GM18858 (cell line): ENCODE measurements around the gene IQCK.
"Not testable (repeated sequence)": the region's sequence is repeated elsewhere in the genome, so short reads cannot be mapped to it uniquely, and the experiment has no call there.

Experiments used
- ATAC-seq: cut with Tn5 transposase; IDR thresholded peaks from one replicate; pipeline ENCODE4 v1.9.1; 2021; ENCODE audit not compliant: unreplicated experiment

Gene IQCK

DNA sequence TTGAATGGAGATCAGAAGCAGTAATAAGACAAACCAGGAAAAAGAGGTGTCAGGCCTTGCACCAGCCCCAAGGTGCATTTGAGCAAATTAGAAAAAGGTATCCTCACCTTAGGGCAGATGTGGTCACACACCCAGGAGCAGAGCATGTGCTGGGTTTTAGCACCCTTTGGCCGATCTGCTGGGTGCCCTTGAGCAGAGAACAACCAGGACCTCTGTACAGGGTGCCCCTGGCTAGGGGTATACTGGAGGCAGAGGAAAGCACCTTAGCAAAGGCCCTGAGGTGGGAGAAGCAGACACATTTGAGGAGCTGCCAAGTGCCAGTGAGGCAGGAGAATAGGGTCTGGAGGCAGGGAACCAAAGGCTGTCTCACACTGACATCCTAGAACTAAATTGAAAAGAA lies 67.0 kb downstream of the IQCK start:
- no peak for ATAC-seq

DNA sequence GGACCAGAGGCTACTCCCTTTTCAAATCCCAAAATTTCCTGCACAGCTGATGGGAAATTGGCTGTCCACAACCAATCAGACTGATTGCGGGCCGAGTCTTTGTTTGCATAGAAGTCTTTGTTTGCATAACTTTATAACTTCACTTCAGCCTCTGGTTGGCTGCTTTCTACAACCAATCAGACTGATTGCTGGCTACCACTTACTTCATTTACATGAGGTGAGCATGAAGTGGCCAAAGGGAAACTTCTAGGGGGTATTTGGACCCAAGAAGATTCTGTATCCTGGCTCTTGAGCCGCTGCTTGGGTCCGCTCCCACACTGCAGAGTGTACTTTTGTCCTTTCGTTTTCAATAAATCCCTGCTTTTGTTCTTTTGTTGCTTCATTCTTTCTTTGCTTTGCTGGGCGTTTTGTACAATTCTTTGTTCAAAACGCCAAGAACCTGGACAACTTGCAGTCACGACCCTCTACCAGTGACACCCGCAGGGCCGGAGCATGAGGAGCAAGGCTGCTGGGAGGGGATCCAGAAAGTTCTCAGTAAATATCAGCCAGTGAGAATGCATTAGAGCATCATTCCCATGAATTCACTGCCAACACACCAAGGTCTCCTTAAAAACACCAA lies 67.5 kb downstream of the IQCK start:
- no peak for ATAC-seq

DNA sequence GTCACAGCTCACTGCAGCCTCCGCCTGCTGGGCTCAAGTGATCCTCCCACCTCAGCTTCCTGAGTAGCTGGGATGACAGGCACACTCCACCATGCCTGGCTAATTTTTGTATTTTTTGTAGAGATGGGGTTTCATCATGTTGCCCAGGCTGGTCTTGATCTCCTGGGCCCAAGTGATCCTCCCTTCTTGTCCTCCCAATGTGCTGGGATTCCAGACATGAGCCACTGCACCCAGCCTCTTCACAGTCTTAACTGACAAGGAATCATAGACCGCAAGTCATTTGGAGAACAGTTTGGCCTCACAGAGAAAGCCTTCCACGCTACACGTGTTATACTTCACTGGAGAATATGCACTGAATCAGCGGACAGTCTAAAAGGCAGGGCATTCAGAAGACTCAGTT lies 83.3 kb downstream of the IQCK start:
- ATAC-seq = not testable (repeated sequence)

DNA sequence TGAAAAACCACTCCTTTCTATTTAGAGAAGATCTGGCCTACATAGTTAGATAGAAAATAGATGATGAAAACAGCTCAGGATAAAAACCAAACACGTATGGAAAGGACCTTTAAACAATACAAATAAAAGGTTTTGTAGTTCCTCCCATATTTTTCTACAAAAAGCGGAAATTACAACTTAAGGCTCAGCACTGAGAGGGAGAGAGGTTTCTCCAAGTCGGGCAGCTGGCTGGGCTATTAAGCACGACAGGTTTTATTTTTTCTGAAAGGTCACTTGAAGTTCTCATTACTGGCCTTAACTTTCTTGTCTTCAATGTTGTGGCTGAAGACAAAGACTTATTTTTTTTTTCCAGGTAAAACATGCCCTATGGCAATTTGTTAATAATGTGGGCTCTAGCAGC lies 83.8 kb downstream of the IQCK start:
- ATAC-seq = not testable (repeated sequence)

DNA sequence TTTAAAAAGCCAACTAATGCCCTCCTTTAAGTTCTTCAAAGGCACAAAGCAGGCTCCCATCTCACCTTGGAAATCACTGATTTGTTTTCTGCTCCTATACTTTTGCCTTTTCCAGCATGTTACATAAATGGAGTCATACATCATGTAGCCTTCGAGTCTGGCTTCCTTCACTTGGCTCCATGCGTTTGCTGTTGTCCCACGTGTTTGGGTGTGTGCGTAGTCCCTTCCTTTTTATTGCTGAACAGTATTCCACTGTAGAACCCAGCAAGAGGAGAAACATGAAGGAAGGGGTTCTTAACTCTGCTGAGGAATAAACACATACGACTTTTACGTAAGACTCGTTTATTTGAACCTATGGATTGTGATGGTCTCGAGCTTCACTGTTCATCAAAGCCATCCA lies 84.5 kb downstream of the IQCK start:
- no peak for ATAC-seq

DNA sequence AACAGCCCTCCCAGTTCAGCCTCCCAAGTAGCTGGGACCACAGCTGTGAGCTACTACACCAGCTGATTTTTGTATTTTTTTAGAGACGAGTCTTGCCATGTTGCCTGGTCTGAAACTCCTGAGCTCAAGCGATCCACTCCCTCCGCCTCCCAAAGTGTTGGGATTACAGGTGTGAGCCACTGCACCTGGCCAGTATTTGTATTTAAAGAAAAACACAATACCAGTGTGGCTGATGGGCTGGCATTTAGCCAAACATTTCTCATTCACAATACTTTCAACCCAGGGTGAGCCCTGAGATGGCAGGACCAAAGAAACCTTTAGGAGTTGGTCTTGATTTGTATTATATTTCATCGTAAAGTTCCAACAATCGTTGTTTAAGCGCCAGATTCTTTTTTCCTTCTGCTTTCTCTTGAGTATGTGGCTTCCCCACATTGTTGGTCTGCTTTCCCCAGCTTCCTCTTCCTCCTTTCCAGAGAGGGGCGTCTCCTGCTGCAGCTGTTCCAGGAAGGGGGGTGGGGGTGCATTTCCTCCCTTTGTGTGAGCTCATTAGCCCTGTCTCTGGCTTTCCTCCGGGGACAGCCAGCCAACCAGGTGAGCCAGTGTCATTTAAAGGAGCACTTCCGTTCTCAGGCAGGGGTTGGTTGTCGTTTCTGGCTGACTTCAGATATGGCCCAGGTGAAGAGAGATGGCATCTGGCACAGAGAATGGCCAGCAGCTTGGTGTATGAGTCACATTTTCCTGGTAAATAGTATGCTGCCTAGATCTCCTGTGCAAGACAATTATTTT lies 86.7 kb downstream of the IQCK start:
- no peak for ATAC-seq

DNA sequence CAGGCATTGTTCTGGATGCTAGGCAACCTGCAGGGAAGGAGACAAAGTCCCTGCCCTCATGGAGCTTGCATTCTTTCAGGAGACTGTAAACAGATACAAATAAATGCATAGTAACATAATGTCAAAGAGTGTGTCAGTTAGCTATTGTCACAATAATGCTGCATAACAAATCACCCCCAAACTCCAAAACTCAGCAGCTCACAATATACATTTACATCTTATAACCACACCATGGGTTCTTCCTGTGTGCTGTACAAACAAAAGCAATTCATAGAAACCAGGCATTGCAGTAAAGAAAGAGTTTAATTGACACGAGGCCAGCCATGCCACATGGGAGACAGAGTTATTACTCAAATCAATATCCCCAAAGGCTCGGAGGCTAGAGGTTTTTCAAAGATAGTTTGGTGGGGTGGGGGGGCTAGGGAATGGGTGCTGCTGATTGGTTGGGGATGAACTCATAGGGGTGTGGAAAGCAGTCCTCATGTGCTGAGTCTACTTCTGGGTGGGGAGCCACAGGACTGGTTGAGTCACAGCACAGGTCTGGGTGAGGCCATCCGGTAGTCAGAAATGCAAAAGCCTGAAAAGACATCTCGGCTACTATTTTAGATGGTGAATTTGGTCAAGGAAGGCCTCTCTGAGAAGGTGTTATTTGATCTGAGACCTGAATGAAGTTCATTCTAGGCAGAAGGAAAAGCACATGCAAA lies 87.5 kb downstream of the IQCK start:
- no peak for ATAC-seq

DNA sequence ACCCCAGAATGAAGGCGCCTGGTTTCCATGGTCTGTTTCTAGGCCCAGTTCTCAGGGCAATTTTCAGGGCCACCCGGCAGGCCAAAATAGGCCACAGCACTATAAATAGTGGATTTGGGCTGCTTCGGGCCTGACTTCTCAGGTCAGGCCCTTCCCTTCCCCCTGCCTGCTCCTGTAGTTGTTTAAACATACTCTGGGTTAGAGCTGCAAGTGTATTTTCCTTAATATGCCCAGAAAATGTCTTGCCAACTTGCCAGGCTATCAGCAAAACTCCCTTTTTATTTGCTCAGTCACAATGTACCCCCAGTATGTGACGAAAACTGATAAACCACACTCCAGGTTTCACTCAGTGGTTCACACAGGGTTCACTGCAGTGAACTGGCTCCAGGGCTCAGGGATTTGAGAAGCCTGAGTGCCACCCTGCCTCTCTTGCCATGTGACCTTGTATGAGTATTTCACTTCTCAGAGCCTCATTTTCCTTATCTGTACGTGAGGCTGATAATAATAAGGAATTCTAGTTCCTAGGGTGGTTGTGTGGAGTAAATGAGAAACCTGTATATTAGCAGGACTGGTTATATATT lies 90.1 kb downstream of the IQCK start:
- no peak for ATAC-seq

DNA sequence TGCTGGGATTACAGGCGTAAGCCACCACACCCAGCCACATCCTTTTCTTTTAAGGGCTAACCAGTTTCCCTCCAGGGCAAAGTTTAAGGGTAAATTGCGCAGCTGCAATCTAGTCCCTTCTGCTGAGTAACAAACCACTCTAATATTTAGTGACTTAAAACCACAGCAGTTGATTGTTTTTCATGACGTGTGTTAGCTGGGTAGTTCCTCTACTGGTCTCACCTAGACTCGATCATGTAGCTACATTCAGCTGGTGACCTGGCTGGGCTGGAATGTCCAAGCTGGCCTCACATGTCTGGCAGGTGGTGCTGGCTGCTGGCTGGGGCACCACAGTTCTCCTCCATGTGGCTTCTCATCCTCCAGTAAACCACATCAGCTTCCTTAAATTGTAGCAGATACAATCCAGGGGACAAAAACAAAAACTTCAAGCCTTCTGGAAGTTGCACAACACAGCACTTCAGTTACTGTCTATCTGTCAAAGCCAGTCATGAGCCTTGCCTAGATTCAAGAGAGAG lies 91.1 kb downstream of the IQCK start:
- no peak for ATAC-seq

DNA sequence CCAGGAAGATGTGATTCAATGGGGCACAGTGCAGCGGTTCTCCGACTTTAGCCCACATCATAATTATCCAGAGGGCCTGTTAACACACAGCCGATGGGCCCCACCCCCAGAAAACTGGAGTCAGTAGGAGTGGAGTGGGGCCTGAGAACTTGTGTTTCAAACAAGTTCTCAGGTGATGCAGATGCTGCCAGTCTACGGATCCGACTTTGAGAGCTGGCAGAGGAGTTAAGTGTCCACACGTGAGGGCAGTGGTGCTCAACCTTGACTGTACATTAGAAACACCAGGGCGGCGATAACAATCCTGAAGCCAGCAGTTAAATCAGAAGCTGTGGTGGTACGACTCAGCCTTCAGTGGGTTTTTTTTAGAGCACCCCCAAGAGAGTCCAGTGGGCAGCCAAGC lies 91.6 kb downstream of the IQCK start:
- no peak for ATAC-seq

DNA sequence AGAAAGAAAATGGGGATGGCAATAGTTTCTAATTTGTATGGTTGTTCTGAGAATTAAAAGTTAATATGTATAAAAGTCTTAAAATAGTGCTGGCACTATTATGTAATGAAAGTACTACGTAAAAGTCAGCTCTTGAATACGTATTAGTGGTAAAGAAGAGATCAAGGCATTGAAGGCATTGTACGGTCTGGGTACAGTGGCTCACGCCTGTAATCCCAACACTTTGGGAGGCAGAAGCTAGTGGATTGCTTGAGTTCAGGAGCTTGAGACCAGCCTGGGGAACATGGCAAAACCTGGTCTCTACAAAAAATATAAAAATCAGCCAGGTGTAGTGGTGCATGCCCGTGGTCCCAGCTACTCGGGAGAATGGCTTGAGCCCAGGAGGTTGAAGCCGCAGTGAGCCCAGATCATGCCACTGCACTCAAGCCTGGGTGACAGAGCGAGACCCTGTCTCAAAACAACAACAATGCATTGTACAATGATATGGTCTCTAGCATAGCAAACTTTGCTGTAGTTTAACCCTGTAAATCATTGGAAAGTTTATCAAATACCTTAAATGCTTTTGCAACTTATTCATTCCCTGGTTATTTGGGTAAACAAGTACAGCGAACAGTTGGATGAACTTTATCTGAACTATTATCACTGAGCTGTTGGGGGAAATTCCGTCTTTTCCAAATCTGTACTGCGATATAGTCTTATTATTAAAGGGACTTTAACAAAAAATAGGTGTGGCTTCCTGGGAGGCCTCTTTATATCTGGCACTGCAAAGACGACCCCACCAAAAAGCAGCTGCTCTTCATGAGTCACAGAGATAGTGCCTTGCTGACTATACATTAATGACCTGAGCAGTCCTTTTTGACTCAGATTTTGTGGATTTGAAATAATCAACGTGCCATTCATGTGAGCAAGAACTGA lies 93.0 kb downstream of the IQCK start:
- ATAC-seq = no peak

DNA sequence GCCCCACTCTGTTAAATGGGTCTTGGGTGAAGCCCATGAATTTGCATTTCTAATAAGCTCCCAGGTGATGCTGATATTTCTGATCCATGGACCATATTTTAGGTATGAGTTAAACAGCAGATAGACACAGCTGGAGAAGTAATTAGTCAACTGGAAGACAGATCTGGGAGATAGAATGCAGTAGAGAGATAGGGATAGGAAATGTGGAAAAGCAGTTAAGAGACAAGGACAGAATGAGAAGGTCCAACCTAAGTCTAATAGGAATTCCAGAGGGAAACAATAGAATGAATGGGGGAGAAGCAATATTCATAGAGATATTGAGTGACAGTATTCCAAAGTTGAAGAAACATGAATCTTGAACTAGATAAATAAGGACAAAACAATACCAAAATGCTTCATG lies 94.9 kb downstream of the IQCK start:
- ATAC-seq = no peak

DNA sequence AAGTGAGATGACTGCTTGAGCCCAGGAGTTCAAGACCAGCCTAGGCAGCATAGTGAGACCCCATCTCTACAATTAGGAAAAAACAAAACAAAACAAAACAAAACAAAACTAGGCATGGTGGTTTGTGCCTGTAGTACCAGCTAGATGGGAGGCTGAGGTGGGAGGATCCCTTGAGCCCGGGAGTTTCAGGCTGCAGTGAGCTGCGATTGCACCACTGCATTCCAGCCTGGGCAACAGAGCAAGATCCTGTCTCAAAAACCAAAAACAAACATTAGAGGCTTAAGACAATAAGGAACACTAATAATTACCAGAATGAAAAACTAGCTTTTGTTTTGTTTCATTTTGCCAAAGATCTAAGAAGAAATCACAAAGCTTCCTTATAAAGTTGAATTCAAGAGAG lies 97.3 kb downstream of the IQCK start:
- ATAC-seq = no peak

DNA sequence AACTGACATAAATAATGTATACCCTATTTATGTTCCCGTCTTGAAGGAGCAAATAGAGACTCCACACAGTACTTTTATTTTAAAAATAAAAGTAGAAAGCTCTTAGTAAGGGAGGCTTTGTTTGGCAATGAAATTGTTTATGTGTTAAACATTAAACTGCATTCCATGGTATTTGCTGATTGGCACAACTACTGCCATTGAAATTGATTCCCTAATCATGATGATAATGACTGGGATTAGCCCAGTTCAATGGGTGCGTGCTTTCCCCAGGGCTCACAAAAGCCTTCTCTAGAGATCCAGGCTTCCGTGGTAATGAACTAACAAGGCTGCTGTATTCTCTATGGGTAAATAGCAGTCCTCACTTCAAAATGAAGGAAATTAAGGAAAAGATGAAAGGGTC lies 99.1 kb downstream of the IQCK start:
- ATAC-seq = no peak

DNA sequence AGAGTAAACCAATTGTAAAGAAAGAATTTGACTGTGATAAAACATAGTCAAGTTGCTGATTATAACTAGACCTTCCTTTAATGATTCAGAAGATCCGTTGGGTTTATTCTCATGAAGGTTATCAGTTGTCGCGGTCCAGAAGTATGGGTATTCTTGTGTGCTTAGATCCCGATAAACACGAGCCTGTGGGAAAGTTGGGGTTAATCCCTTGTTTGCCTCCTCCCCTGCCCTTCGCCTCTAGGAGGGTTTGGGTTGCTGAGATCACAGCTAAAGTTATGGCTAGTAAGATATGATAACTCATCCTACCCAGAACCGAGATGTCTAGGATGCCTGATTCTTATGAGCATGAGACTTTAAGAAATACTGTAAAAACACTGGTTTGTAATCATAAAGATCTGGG lies 99.8 kb downstream of the IQCK start:
- ATAC-seq = no peak

DNA sequence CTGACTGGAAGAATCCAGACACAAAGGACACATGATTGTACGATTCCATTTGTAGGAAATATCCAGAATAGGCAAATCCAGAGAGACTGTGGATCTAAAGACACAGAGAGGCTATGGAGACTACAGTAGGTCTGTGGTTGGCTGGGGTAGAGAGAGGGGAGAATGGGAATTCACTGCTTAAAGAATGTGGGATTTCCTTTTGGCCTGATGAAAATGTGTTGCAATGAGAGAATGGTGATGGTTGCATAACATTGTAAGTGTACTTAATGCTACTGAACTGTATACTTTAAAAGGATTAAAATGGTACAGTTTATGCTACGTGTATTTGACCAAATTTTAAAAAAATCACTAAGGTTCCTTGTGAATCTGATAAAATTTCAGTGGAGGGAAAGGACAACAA lies 104.5 kb downstream of the IQCK start:
- ATAC-seq = no peak

DNA sequence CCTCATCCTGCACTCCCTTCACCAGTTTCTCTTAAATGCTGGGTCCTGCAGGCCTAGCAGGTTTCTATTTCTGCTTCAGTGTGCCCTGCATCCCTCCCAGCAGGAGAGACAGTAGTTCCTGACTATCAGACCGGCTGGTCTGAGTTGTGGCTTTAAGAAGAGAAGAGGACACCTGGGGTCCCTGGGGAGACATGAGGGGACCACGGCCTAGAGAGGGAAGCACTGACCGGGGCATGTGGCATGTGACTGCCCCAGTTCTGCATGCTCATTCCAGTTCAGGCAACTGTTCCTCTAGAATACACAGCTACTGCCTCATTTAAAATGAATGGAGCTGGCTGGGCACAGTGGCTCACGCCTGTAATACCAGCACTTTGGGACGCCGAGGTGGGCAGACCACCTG lies 105.3 kb downstream of the IQCK start:
- no peak for ATAC-seq

DNA sequence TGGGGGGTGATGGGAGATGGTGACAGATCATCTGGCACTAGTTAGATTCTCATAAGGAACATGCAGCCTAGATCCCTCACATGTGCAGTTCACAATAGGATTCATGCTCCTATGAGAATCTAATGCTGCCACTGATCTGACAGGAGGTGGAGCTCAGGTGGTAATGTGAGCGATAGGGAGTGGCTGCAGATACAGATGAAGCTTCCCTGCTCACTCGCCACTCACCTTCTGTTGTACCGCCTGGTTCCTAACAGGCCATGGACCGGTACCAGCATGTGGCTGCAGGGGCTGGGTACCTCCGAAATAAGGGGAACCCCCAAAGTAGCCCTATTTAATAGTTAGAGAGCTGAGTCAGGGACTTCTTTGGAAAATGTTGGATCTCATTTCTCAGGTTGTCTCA lies 106.1 kb downstream of the IQCK start:
- no peak for ATAC-seq

DNA sequence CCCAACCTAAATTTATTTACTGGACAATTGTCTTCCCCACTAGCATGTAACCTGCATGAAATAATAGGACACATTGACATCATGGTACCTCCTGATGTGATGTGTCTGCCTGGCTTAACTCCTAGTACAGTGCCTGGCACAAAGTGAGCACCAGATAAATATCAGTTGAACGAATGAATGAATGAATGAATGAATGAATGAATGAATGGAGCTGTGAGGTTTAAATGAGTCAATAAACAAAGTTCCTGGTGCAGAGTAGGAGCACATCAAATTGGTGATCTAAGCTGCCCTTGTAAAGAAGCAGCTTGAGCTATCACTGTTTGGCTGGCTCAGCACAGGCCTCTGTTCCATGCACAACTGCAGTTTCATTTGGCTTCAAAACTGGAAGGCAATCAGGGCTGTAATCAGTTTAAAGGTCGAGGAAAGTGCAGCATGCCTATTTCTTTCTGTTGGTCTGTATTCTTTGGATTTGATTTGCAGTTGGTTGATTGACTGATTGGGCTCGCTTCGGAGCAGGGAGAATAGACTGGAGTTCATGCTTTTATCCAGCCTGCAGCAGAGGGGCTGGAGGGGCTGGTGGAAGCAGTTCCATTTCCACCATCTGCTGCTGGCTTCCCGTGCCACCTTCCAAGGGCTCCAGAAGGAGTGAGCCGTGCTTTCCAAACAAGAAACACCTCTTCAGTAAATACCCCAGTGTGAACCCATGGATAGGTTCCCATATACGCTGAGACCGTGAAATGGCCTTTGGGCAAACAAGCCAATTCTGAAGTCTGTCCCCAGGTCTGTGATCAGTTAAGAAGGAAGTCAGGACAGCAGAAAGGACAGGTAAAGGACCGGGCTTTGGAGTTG lies 112.0 kb downstream of the IQCK start:
- no peak for ATAC-seq
